SH-SY5Y (cell line): ENCODE data around the gene NFS1.

Experiments used
- GATA2 ChIP-seq: IDR thresholded peaks from 2 replicates; pipeline ENCODE4 v1.6.1; 2011; ENCODE audit warnings: mild to moderate bottlenecking, low read depth, low read length
- GATA3 ChIP-seq: IDR thresholded peaks from 2 replicates; pipeline ENCODE4 v1.6.1; 2011; ENCODE audit warnings: low read depth, mild to moderate bottlenecking, low read length, moderate library complexity

GRCh38 chr20:35730583-35731468 is 31.7 kb upstream of the NFS1 start:
- TF ChIP-seq GATA2 = no peak
- TF ChIP-seq GATA3 = no peak
